Suppressor macrophage treated with lipopolysaccharide for 4 hours (primary cell): ENCODE measurements around the gene MAML2.
A peak's percentile ranks its signal among the peaks of the same experiment; 100 is the strongest.
"Not testable (repeated sequence)": the region's sequence is repeated elsewhere in the genome, so short reads cannot be mapped to it uniquely, and the experiment has no call there.

ENCODE experiments used
- DNase-seq: peaks from one replicate; pipeline ENCODE4 v3.0.0-alpha.2; 2020

The MAML2 gene

GRCh38 chr11:96288915-96289314 lies 54.1 kb downstream of the MAML2 start:
- DNase-seq = no peak

- no peak for DNase-seq
These were observed 55.1 kb downstream of the MAML2 start for GRCh38 chr11:96287822-96288439.

GRCh38 chr11:96285985-96286384 lies 57.0 kb downstream of the MAML2 start:
- not testable (repeated sequence) for DNase-seq

GRCh38 chr11:96284917-96285316 lies 58.1 kb downstream of the MAML2 start:
- no peak for DNase-seq

GRCh38 chr11:96284401-96284800 lies 58.6 kb downstream of the MAML2 start:
- DNase-seq = no peak

GRCh38 chr11:96282625-96283220 lies 60.3 kb downstream of the MAML2 start:
- DNase-seq = no peak

- DNase-seq = no peak
These were observed 62.6 kb downstream of the MAML2 start for GRCh38 chr11:96280444-96280843.

- no peak for DNase-seq
These were observed 63.1 kb downstream of the MAML2 start for GRCh38 chr11:96279896-96280290.

GRCh38 chr11:96279018-96279895 lies 63.7 kb downstream of the MAML2 start:
- DNase-seq = no peak

GRCh38 chr11:96278039-96278897 lies 64.7 kb downstream of the MAML2 start:
- DNase-seq = peak; percentile 43

- DNase-seq = no peak
These were observed 65.3 kb downstream of the MAML2 start for GRCh38 chr11:96277696-96278038.

- DNase-seq = no peak
These were observed 66.2 kb downstream of the MAML2 start for GRCh38 chr11:96276836-96277235.

- no peak for DNase-seq
These were observed 67.0 kb downstream of the MAML2 start for GRCh38 chr11:96275801-96276594.

- DNase-seq = no peak
These were observed 69.5 kb downstream of the MAML2 start for GRCh38 chr11:96273507-96273906.

- DNase-seq = no peak
These were observed 70.3 kb downstream of the MAML2 start for GRCh38 chr11:96272529-96273222.

- DNase-seq = no peak
These were observed 71.2 kb downstream of the MAML2 start for GRCh38 chr11:96271777-96272176.

GRCh38 chr11:96271352-96271751 lies 71.6 kb downstream of the MAML2 start:
- DNase-seq = not testable (repeated sequence)

GRCh38 chr11:96268527-96268926 lies 74.5 kb downstream of the MAML2 start:
- not testable (repeated sequence) for DNase-seq

GRCh38 chr11:96267496-96268032 lies 75.4 kb downstream of the MAML2 start:
- DNase-seq = peak; percentile 63

- DNase-seq = no peak
These were observed 75.9 kb downstream of the MAML2 start for GRCh38 chr11:96267001-96267495.

- DNase-seq = no peak
These were observed 77.0 kb downstream of the MAML2 start for GRCh38 chr11:96265972-96266371.
